Measurements from ENCODE around the gene NFILZ.

NFILZ gene

DNA sequence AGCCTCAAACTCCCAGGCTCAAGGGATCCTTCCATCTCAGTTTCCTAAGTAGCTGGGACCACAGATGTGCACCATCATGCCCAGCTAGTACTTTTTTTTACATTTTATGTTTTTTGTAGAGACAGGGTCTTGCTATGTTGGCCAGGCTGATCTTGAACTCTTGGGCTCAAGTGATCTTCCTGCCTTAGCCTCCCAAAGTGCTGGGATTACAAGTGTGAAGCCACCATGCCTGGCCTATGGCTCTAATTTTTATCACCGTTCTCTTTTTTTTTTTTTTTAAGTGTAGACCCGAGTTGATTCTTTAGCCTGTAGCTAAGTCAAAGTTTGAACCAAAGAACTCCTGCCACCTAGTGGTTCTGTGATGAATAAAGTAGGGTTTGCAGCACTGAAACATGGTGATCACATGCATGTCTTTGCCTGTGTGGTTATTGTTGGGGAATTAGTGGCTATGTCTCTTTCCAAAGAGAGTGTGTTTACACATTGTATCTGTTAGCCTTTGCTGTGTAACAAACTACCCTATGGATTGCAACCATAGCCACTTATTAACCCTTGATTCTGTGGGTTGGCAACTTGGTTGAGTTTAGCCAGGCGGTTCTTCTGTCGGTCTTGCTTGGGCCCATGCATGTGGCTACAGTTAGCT, 11.6 kb downstream of the NFILZ start:
- DNase-seq (ENCODE audit: low read depth in 2 of 2): peak in 1 of 2 experiments; percentile 15

- DNase-seq (ENCODE audit: low read depth in 2 of 2): no peak
Measured at GRCh38 chr19:8642561-8642960, 12.1 kb downstream of the NFILZ start.

DNA sequence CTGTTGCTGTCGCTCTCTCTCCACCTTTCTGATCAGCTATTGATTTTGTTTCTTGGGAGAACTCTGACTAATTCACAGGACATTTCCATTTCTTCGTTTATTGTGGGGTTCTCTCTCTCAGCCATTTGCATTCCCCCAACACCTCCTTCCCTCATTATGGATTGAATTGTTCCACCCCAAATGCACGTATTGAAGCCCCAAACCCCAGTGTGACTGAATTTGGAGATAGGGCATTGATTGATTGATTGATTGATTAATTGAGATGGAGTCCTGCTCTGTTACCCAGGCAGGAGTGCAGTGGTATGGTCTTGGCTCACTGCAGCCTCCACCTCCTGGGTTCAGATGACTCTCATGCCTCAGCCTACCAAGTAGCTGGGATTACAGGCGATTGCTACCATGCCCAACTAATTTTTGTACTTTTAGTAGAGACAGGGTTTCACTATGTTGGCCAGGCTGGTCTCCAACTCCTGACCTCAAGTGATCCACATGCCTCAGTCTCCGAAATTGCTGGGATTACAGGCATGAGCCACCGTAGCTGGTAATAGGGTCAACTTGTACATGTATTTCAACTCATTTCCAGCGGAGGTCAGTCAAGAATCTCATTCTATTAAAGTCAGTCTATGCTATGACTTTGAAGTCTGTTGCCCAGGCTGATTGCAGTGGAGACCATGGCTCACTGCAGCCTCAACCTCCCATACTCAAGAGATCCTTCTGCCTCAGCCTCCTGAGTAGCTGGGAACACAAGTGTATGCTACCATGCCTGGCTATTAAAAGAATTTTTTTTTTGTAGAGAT, 13.6 kb downstream of the NFILZ start:
- no peak for DNase-seq (ENCODE audit: low read depth in 2 of 2)

DNA sequence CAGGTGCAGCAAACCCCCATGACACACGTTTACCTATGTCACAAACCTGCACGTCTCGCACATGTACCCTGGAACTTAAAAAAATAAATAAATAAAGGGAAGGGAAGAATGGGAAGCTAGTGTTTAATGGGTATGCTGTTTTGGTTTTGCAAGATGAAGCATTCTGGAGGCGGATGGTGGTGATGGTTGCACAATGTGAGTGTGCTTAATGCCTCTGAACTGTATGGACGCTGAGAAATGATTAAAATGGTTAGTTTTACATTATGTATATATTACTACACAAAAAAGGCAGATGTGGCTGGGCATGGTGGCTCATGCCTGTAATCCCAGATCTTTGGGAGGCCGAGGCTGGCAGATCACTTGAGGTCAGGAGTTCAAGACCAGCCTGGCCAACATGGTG, 17.8 kb downstream of the NFILZ start:
- no peak for DNase-seq (ENCODE audit: low read depth in 2 of 2)

DNA sequence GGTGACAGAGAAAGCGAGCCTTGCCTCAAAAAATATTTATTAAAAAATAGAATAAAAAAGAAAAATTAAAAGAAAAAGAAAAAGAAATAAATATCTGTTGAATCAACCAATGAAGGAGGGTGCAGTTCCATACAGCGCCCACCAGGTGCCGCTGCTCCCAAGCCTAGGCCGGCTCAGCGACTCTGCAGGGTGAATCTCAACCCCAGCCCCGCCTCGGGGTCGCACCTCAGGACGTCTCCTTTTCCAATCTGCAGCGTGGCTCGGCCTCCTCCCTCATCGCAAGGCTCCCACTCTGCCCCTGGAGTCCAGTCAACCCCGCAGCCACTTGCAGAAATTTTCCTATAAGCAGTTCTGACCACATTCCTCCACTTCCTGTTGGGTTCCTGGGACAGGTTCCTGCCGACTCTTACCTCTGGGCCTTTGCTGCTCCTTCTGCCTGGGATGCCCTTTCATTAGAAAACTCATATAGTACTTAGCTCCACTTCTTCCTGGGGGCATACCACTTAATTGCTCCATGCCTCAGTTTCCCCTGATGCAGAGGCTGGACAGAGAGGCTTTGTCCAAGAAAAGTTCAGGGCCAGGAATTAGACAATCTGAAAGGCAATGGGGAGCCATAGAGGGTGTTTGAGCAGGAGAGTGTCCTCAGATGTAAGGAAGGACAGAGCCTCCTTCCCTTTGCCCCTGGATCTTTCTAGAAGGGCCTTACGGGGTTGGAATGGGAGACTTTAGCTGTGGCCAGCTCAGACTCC, 24.3 kb downstream of the NFILZ start:
- no peak for DNase-seq (ENCODE audit: low read depth in 2 of 2)

GRCh38 chr19:8655340-8655709, 24.9 kb downstream of the NFILZ start:
- no peak for DNase-seq (ENCODE audit: low read depth in 2 of 2)

- DNase-seq (ENCODE audit: low read depth in 2 of 2): no peak
Measured at GRCh38 chr19:8657869-8658268, 27.4 kb downstream of the NFILZ start.

- DNase-seq (ENCODE audit: low read depth in 2 of 2): no peak
Measured at GRCh38 chr19:8659905-8660304, 29.5 kb downstream of the NFILZ start.

DNA sequence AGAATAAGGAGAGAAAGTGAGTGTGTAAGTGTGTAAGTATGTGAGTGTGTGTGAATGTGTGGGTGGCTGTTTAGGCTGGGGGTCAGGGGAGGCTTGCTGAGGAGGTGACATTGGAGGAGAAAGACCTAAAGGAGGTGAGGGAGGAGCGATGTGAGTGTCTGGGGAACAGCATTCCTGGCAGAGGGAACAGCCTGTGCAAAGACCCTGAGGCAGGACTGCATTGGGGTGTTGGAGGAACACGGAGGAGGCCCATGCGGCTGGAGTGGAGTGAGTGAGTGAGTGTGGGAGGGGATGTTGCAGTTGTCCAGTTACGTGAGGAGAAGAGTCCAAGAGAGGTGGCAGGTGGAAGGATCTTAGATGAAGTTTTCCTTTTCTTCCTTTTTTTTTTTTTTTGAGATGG, 31.8 kb downstream of the NFILZ start:
- DNase-seq (ENCODE audit: low read depth in 2 of 2): no peak

DNA sequence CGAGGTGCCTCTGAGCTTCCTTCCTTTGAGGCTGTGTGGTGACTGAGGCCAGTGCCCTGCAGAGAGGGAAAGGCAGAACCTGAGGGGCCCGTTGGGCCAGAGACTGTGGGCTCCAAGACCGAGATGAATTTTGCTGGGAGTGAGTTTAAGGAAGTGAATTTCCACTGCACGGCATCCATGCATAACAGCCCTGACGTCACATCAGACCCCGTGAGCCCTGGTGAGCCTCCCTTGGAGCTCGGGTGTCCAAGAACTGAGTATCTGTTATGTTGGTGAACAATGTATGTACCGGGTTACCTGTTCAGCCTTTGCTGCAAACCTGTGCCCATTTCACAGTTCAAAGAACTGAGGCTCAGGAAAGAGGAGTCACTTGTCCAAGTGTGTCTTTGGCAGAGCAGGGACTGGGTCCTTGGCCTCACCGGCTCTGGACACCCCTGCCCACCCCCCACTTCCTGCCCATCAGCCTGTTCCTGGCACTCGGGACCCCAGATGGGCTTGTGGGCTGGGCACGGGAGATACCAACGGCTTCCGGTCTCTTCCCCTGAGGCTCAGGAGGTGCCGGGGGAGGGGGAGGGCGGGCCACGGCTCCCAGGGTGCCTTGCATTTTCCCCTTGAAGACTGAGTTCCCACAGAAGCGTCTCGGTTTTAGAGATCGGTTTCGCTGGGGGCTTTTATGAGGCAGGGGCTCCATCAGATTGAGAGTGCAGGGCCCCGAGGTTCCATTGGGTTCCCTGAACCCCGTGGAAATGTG, 33.7 kb downstream of the NFILZ start:
- DNase-seq (ENCODE audit: low read depth in 2 of 2): no peak

DNA sequence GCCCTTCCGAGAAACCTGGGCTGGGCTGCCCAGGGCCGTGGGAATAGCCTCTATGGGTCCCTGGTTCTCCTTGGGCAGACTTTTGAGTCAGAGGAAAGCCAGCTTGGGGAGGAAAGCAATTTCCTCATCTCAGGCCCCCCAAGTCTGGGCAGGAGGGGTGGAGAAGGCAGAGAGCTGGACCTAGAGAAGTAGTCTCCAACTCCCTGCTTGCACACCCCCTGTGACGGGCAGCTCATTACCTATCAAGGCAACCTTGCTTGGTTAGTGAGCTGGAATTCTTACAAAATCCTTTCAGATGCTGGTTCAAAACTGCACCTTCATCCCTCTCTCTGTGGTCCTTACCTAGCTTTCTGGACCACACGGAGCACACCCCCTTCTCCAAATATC, 34.2 kb downstream of the NFILZ start:
- no peak for DNase-seq (ENCODE audit: low read depth in 2 of 2)

GRCh38 chr19:8665468-8666213, 35.2 kb downstream of the NFILZ start:
- DNase-seq (ENCODE audit: low read depth in 2 of 2): no peak

- DNase-seq (ENCODE audit: low read depth in 2 of 2): no peak
Measured at GRCh38 chr19:8666814-8667405, 36.5 kb downstream of the NFILZ start.

GRCh38 chr19:8673276-8673891, 43.0 kb downstream of the NFILZ start:
- DNase-seq (ENCODE audit: low read depth in 2 of 2): no peak

GRCh38 chr19:8675066-8675465, 44.6 kb downstream of the NFILZ start:
- no peak for DNase-seq (ENCODE audit: low read depth in 2 of 2)

- no peak for DNase-seq (ENCODE audit: low read depth in 2 of 2)
Measured at GRCh38 chr19:8678244-8678807, 47.9 kb downstream of the NFILZ start.
